Measurements from ENCODE around the gene LRRC4. TPM values are rescaled to one million over a fixed set of nuclear protein-coding genes. Genes with fewer than 3 reads are reported as not detected.

LRRC4 gene
- total RNA-seq, 2 donors from 2014 or later = 1.5 TPM

DNA sequence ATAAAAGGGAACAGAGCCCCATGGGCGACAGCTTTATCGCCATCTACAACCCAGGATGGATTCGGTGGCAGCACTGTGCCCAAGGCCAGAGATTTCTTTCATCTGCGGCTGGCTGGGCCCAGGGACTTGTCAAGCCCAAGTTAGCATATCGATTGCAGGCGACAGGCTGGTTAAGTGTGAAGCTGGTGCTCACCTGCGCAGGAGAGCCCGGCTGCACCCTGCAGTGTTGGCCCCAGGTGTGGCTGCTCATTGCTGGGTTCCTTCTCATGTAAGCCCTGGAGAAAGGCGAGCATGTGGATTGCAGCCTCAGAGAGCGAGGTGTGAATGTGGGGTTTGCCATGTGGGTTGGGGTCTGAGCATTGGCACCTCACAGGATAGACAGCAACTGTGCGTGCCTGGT is 40.6 kb upstream of the LRRC4 start:
- no peaks in the 10 kb centered on the region for H3K9me3 ChIP-seq (ENCODE audit: control insufficient read depth, low read length)

GRCh38 chr7:128071376-128071775 is 40.1 kb upstream of the LRRC4 start:
- no peaks in the 10 kb centered on the region for H3K27me3 ChIP-seq (ENCODE audit: control insufficient read depth, insufficient read depth, low read length, poor library complexity, severe bottlenecking)
- TF ChIP-seq, protein P1, sequence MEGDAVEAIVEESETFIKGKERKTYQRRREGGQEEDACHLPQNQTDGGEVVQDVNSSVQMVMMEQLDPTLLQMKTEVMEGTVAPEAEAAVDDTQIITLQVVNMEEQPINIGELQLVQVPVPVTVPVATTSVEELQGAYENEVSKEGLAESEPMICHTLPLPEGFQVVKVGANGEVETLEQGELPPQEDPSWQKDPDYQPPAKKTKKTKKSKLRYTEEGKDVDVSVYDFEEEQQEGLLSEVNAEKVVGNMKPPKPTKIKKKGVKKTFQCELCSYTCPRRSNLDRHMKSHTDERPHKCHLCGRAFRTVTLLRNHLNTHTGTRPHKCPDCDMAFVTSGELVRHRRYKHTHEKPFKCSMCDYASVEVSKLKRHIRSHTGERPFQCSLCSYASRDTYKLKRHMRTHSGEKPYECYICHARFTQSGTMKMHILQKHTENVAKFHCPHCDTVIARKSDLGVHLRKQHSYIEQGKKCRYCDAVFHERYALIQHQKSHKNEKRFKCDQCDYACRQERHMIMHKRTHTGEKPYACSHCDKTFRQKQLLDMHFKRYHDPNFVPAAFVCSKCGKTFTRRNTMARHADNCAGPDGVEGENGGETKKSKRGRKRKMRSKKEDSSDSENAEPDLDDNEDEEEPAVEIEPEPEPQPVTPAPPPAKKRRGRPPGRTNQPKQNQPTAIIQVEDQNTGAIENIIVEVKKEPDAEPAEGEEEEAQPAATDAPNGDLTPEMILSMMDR (conservative IDR thresholded peaks at IDR 0.05) = no peak
- H3K4me3 Mint-ChIP-seq = no peak overlapping the region
- 81 to 96% methylated on average over 5 to 6 of the region's 6 CpGs for WGBS, 2 experiments (ENCODE audit: insufficient coverage in 1 of 2, insufficient read length in 1 of 2)
- no peak overlapping the region for H3K27ac Mint-ChIP-seq
- no peaks in the 10 kb centered on the region for H3K27me3 Mint-ChIP-seq (ENCODE audit: insufficient read depth)
- no peak overlapping the region for H3K9ac ChIP-seq (ENCODE audit: extremely low read depth, low read length, poor library complexity, severe bottlenecking)
- H3K36me3 ChIP-seq (ENCODE audit: control insufficient read depth, insufficient read depth, low read length) = peaks cover 29% of the 10 kb centered on the region
- peaks cover 3% of the 10 kb centered on the region for H3K36me3 Mint-ChIP-seq (ENCODE audit: low read depth)
- no peaks in the 10 kb centered on the region for H3K4me1 Mint-ChIP-seq
- H3K27ac ChIP-seq (ENCODE audit: low read depth, low read length) = no peak overlapping the region
- no peaks in the 10 kb centered on the region for H3K4me1 ChIP-seq (ENCODE audit: control insufficient read depth, insufficient read depth, low read length)
- H3K9me3 Mint-ChIP-seq = no peaks in the 10 kb centered on the region
- H3K9me3 ChIP-seq (ENCODE audit: control insufficient read depth, low read length) = no peaks in the 10 kb centered on the region
- no peak for DNase-seq
- no peak overlapping the region for H3K4me3 ChIP-seq (ENCODE audit: low read length)

More for the DNA sequence above, 40.6 kb upstream of the LRRC4 start:
- Histone ChIP-seq H3K27me3 (ENCODE audit: control insufficient read depth, insufficient read depth, low read length, poor library complexity, severe bottlenecking) (no peaks in the 10 kb centered on the region), H3K9ac (ENCODE audit: extremely low read depth, low read length, poor library complexity, severe bottlenecking) (no peak overlapping the region), H3K36me3 (ENCODE audit: control insufficient read depth, insufficient read depth, low read length) (peaks cover 33% of the 10 kb centered on the region), H3K27ac (ENCODE audit: low read depth, low read length) (no peak overlapping the region), H3K4me3 (ENCODE audit: low read length) (no peak overlapping the region), H3K4me1 (ENCODE audit: control insufficient read depth, insufficient read depth, low read length) (no peaks in the 10 kb centered on the region)
- Mint-ChIP-seq H3K27me3 (ENCODE audit: insufficient read depth) (no peaks in the 10 kb centered on the region), H3K4me3 (no peak overlapping the region), H3K27ac (no peak overlapping the region), H3K4me1 (no peaks in the 10 kb centered on the region), H3K9me3 (no peaks in the 10 kb centered on the region), H3K36me3 (ENCODE audit: low read depth) (peaks cover 3% of the 10 kb centered on the region)
- WGBS, 2 experiments (ENCODE audit: insufficient coverage in 1 of 2, insufficient read length in 1 of 2) = 86 to 91% methylated on average over 9 to 11 of the region's 11 CpGs
- no peak for DNase-seq
- TF ChIP-seq, protein P1 (conservative IDR thresholded peaks at IDR 0.05) = no peak

DNA sequence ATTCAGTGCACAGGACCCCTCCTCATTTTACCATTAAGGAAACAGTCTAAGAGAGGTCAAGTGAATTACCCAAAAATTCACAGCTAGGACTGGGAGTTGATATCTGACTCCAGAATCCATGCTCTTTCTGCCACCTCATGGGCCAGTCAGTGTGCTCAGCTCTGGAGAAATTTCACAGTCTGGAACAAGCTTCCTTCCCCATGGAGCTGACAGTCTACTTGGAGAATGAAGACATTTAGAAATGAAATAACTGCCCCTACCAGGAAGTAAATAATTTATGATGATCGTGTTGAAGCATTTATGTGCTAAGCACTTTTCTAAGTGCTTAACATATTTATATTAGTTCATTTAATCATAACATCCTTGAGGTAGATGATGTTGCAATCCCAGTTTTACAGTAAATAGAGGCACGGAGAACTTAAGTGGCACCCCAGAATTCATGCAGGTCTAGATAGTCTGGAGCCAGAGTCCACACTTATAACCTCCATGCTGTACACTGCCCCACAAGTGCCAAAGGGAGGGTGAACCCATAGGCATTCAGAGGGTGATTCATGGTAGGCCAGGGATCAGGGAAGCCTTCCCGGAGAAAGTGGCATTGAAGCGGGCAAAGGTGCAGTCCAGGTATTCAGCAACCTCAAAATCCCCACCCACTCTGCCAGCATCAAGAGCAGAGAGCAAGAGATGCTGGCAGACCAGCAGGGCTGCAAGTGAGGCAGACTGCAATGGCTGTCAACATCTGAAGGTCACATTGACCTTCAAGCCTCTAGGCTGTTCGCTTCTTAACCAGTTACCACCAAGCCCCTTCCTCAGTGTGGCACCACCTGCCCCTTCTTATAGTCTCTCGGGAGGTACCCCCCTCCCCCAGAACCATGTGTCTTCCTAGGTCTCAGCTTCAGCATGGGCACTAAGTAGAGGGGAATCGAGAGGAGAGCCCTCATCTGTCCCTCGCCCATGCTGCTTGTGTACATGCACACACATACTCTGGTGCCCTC is 38.4 kb upstream of the LRRC4 start:
- WGBS, 2 experiments (ENCODE audit: insufficient coverage in 1 of 2, insufficient read length in 1 of 2) = 92 to 96% methylated on average over 2 to 8 of the region's 8 CpGs
- no peaks in the 10 kb centered on the region for H3K4me1 Mint-ChIP-seq

More for the DNA sequence above, 38.4 kb upstream of the LRRC4 start:
- Mint-ChIP-seq H3K27ac (no peak overlapping the region), H3K27me3 (ENCODE audit: insufficient read depth) (no peaks in the 10 kb centered on the region), H3K4me3 (no peak overlapping the region), H3K9me3 (no peaks in the 10 kb centered on the region), H3K36me3 (ENCODE audit: low read depth) (peaks cover 3% of the 10 kb centered on the region)
- H3K9me3 ChIP-seq (ENCODE audit: control insufficient read depth, low read length) = no peaks in the 10 kb centered on the region
- no peak overlapping the region for H3K27ac ChIP-seq (ENCODE audit: low read depth, low read length)
- H3K9ac ChIP-seq (ENCODE audit: extremely low read depth, low read length, poor library complexity, severe bottlenecking) = no peak overlapping the region
- H3K4me1 ChIP-seq (ENCODE audit: control insufficient read depth, insufficient read depth, low read length) = no peaks in the 10 kb centered on the region
- no peak overlapping the region for H3K4me3 ChIP-seq (ENCODE audit: low read length)
- TF ChIP-seq, protein P1 (conservative IDR thresholded peaks at IDR 0.05) = no peak
- DNase-seq = no peak
- no peaks in the 10 kb centered on the region for H3K27me3 ChIP-seq (ENCODE audit: control insufficient read depth, insufficient read depth, low read length, poor library complexity, severe bottlenecking)
- peaks cover 26% of the 10 kb centered on the region for H3K36me3 ChIP-seq (ENCODE audit: control insufficient read depth, insufficient read depth, low read length)
